Hepatocyte (in vitro differentiated cells): ENCODE measurements around the gene IDH3A. TPM values are rescaled to one million over a fixed set of nuclear protein-coding genes. Genes with fewer than 3 reads are reported as not detected.

Experiments used
- DNase-seq: peaks from one replicate; pipeline ENCODE4 v3.0.0-alpha.2; 2016; ENCODE audit warnings: low spot score
- H2AFZ ChIP-seq: fragments of 200-600 bp; sonication (generic); 2 replicates; pipeline ENCODE4 v1.6.0; 2016; ENCODE audit warnings: antibody characterized with exemption, mild to moderate bottlenecking
- H3K27ac ChIP-seq: fragments of 200-600 bp; sonication (generic); 2 replicates; pipeline ENCODE4 v1.5.1; 2016; ENCODE audit warnings: mild to moderate bottlenecking
- H3K27me3 ChIP-seq: fragments of 200-600 bp; sonication (generic); 2 replicates; pipeline ENCODE4 v1.6.1; 2016
- H3K36me3 ChIP-seq: fragments of 200-600 bp; sonication (generic); replicated peaks from 2 replicates; pipeline ENCODE4 v1.5.1; 2016; ENCODE audit warnings: low read depth; ENCODE audit not compliant: insufficient read depth
- H3K4me1 ChIP-seq: fragments of 200-600 bp; sonication (generic); 2 replicates; pipeline ENCODE4 v1.5.1; 2016; ENCODE audit warnings: mild to moderate bottlenecking, moderate library complexity; ENCODE audit not compliant: insufficient read depth
- H3K4me2 ChIP-seq: fragments of 200-600 bp; sonication (generic); 2 replicates; pipeline ENCODE4 v1.6.0; 2016
- H3K4me3 ChIP-seq: fragments of 200-600 bp; sonication (generic); 2 replicates; pipeline ENCODE4 v1.5.1; 2016; ENCODE audit warnings: mild to moderate bottlenecking
- H3K79me2 ChIP-seq: fragments of 200-600 bp; sonication (generic); 2 replicates; pipeline ENCODE4 v1.6.0; 2017; ENCODE audit warnings: mild to moderate bottlenecking
- H3K9me2 ChIP-seq: fragments of 200-600 bp; sonication (generic); replicated peaks from 2 replicates; pipeline ENCODE4 v1.6.0; 2017; ENCODE audit warnings: mild to moderate bottlenecking; ENCODE audit not compliant: insufficient read depth
- H3K9me3 ChIP-seq: fragments of 200-600 bp; sonication (generic); 2 replicates; pipeline ENCODE4 v1.5.1; 2016; ENCODE audit warnings: low read depth, mild to moderate bottlenecking
- H4K20me1 ChIP-seq: fragments of 200-600 bp; sonication (generic); 2 replicates; pipeline ENCODE4 v1.6.0; 2016; ENCODE audit warnings: mild to moderate bottlenecking; ENCODE audit not compliant: insufficient read depth, poor library complexity, severe bottlenecking
- CTCF ChIP-seq: fragments of 200-600 bp; sonication (generic); IDR thresholded peaks from 2 replicates; pipeline ENCODE4 v1.5.1; 2016; ENCODE audit warnings: antibody characterized with exemption, mild to moderate bottlenecking; ENCODE audit not compliant: poor library complexity
- EZH2 ChIP-seq: fragments of 200-600 bp; sonication (generic); IDR thresholded peaks from 2 replicates; pipeline ENCODE4 v1.6.1; 2016; ENCODE audit warnings: antibody characterized with exemption, mild to moderate bottlenecking, borderline replicate concordance
- EZH2phosphoT487 ChIP-seq: fragments of 200-600 bp; sonication (generic); IDR thresholded peaks from one replicate; pipeline ENCODE4 v1.6.1; 2018; ENCODE audit warnings: antibody characterized with exemption, mild to moderate bottlenecking, low read depth, moderate library complexity; ENCODE audit not compliant: unreplicated experiment, severe bottlenecking
- WGBS: methylation state at CpG from one replicate; pipeline ENCODE4 v1.1.6; 2016; ENCODE audit warnings: low lambda C conversion rate; ENCODE audit errors: missing lambda C conversion rate; 5-methylcytosine and 5-hydroxymethylcytosine counted together
- polyA plus RNA-seq: library from polyadenylated mRNA; unstranded; fragments of >200 nt; fragmentation: Nextera tagmentation; extraction: Ambion mirVana; gene quantifications from 2 replicates; pipeline ENCODE4 v1.2.1, GENCODE V29; 2016
- total RNA-seq: library from RNA; depleted of rRNA; stranded (reverse); fragments of >200 nt; gene quantifications from 2 replicates; pipeline ENCODE4 v1.2.3, GENCODE V29; 2014

IDH3A gene
- total and polyA plus RNA-seq, 2 experiments from 2014 or later: 62.3 to 102 TPM

DNA sequence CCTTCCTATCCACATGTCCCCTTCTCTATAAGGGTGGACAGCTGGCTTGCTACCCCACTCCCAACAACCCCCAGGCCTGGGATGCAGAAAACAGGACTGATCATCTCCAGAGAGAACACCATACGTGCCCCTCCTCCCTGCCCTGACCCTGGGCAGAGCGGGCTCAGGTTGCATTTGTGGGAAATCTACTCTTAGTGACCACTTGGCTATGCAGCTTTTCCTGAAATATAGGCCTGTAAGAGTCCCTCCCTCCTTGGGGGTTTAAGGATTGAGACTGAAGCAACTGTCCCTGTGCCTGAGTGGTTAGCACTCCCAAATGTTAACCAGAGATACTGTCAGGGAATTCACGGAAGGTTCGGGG is 45.1 kb upstream of the IDH3A start:
- TF ChIP-seq CTCF (no peak), EZH2 (no peak), EZH2phosphoT487 (no peak)
- no peak overlapping the region for H3K4me2 ChIP-seq
- WGBS: 83% methylated on average over 4 of the region's 4 CpGs
- H3K9me2 ChIP-seq: no peaks in the 10 kb centered on the region
- no peaks in the 10 kb centered on the region for H4K20me1 ChIP-seq
- DNase-seq: no peak
- H3K36me3 ChIP-seq: no peaks in the 10 kb centered on the region
- no peaks in the 10 kb centered on the region for H3K4me1 ChIP-seq
- H2AFZ ChIP-seq: no peak overlapping the region
- no peaks in the 10 kb centered on the region for H3K9me3 ChIP-seq
- no peaks in the 10 kb centered on the region for H3K27me3 ChIP-seq
- no peak overlapping the region for H3K27ac ChIP-seq
- no peak overlapping the region for H3K4me3 ChIP-seq
- no peaks in the 10 kb centered on the region for H3K79me2 ChIP-seq

DNA sequence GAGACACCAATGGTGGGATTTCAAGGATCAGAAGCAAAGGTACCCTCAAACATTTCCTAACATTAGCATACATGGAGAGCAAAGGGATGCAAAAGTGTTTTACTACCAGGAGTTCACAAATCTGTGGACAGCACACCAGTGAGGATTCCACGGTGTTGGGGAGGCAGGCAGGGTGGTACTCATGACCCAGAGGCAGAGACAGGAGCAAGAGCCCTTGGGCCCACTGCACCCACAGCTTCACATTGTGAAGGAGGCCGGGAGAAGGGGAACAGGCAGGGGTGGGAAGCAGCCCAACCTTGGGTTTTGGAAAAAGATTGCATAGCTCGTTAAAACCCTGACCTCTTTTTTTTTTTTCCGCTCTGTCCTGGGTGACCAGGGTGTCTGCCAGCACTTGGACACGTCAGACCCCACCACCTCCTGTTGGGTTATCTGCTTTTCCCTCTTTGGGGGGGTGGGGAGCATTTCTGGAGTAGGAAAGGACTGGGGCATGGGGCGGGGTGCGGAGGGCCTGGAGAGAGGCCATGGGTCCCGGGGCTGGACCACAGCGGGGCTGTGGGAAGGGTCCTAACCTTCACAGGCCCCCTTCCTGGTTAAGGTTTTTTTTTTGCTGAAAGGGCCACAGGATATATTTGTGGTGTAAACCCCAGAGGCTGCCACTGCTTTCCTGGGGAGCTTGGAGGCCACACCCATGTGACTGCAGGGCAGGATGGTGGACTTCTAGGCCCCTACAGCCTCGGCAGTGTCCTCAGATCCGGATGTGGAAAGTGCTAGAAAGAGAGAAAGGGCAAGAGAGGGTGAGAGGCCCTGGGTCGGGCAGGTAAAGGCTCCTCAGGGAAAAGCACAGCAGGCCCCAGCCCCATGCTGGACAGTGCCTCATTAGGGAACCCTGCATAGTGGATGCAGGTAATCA is 44.3 kb upstream of the IDH3A start:
- no peak overlapping the region for H3K27ac ChIP-seq
- no peaks in the 10 kb centered on the region for H3K79me2 ChIP-seq
- H3K36me3 ChIP-seq: no peaks in the 10 kb centered on the region
- no peak overlapping the region for H2AFZ ChIP-seq
- 87% methylated on average over 12 of the region's 12 CpGs for WGBS
- H4K20me1 ChIP-seq: no peaks in the 10 kb centered on the region
- DNase-seq: no peak
- no peak overlapping the region for H3K4me2 ChIP-seq
- H3K4me1 ChIP-seq: no peaks in the 10 kb centered on the region
- no peak overlapping the region for H3K4me3 ChIP-seq
- no peaks in the 10 kb centered on the region for H3K9me3 ChIP-seq
- H3K27me3 ChIP-seq: no peaks in the 10 kb centered on the region
- no peak for TF ChIP-seq EZH2phosphoT487
- TF ChIP-seq CTCF: no peak
- TF ChIP-seq EZH2: no peak
- H3K9me2 ChIP-seq: no peaks in the 10 kb centered on the region

GRCh38 chr15:78105476-78106241 is 43.5 kb upstream of the IDH3A start:
- Histone ChIP-seq H3K27me3 (no peaks in the 10 kb centered on the region), H4K20me1 (no peaks in the 10 kb centered on the region), H3K36me3 (no peaks in the 10 kb centered on the region), H3K4me1 (no peaks in the 10 kb centered on the region), H3K9me3 (no peaks in the 10 kb centered on the region), H3K27ac (no peak overlapping the region), H3K9me2 (no peaks in the 10 kb centered on the region), H2AFZ (no peak overlapping the region), H3K4me2 (no peak overlapping the region), H3K79me2 (no peaks in the 10 kb centered on the region), H3K4me3 (no peak overlapping the region)
- DNase-seq: no peak
- TF ChIP-seq EZH2 (no peak), EZH2phosphoT487 (no peak), CTCF (no peak)
- 92% methylated on average over 16 of the region's 16 CpGs for WGBS
